GM18526 (cell line): ENCODE data around the gene D2HGDH.

Experiments
- POLR2A ChIP-seq: IDR thresholded peaks from 3 replicates; pipeline ENCODE4 v1.6.1; 2011; ENCODE audit not compliant: insufficient read length; ENCODE audit errors: extremely low read depth

D2HGDH gene

DNA sequence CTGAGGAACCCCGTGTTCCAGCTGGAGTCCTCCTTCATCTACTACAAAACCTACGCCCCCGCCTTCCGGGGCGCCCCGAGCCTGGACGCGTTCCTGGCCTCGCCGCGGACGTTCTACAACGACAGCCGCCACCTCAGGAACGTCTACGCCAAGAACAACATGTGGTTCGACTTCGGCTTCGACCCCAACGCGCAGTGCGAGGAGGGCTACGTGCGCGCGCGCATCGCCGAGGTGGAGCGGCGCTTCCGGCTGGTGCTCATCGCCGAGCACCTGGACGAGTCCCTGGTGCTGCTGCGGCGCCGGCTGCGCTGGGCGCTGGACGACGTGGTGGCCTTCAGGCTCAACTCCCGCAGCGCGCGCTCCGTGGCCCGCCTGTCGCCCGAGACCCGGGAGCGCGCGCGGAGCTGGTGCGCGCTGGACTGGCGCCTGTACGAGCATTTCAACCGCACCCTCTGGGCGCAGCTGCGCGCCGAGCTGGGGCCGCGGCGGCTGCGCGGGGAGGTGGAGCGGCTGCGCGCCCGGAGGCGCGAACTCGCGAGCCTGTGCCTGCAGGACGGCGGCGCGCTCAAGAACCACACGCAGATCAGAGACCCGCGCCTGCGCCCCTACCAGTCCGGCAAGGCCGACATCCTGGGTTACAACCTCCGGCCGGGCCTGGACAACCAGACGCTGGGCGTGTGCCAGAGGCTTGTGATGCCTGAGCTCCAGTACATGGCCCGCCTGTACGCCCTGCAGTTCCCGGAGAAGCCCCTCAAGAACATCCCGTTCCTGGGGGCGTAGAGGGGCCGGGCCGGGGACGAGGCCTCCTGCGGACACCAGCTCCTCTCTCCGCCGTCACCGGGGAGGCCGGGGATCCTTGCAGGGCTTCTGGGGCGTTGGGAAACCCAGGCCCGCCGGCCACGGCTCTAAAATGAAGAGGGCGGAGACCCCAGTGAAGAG is 69.2 kb downstream of the D2HGDH start:
- TF ChIP-seq POLR2A, result no peak

DNA sequence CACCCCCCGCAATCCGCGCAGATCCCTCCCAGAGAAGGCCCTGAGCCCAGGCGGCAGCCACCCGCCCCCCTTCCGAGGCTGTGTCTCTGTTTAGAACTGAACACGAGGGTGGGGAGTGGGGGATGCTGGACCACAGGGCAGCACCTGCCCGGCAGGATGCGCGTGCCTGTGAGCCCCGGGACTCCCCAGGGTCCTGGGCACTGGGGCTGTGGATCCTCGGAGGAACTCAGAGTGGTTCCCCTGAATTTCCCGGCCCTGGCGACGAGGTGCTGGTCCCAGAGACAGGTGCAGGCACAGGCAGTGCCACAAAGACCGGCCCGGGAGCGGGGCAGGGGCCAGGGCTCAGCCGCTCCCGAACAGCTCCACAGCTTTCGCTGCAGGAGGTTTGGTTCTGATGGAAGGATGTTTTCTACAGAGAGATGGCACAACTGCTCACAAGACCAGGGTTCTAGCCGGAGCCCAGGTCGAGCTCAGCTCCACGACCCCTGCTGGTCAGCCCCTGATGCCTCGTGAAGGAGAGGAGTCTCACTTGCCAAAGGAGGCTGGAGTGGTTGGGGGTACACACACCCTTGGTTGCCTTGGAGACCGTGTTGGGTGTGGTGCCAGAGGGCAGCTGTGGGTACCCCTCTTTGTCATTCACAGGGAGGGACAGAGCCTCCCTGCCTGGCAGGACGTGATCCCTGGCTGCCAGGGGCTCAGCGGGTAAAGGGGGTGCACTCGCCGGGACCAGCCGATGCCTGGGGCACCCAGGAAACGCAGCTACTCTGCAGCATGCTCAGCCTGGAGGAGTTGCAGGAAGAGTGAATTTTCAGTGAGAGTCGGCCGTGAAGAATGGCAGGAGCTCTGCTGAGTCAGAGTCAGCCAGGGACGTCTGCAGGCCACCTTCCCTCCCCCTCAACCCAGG is 70.1 kb downstream of the D2HGDH start:
- TF ChIP-seq POLR2A, result no peak

DNA sequence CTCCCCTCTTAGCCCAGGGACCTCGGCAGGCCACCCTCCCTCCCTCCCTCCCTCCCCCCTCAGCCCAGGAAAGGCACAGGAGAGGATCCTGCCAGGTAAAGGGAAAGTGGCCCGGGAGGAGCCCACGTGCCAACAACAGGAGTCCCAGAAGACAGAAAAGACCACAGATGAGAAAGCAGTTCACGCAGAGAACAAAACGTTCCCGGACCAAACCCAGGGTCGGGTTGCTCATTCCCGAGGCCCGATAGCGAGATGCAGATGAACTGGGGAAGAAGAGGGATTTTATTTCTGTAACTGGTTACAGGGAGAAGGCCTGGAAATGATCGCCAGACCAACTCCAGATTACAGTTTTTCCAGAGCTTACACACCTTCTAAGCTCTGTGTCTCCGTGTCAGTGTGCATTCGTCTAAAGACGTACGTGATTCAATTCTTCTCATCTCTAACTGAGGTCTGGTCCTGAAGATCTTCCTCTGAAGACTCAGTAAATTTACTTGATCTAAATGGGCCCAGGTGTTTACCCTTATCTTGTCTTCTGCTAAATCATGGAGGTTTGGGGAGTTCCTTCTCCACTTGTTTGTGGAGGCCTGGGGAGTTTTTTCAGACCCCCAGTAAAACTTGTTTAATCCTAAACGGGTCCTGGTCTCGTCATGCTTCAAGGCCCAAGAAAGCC is 73.8 kb downstream of the D2HGDH start:
- TF ChIP-seq POLR2A, result no peak

DNA sequence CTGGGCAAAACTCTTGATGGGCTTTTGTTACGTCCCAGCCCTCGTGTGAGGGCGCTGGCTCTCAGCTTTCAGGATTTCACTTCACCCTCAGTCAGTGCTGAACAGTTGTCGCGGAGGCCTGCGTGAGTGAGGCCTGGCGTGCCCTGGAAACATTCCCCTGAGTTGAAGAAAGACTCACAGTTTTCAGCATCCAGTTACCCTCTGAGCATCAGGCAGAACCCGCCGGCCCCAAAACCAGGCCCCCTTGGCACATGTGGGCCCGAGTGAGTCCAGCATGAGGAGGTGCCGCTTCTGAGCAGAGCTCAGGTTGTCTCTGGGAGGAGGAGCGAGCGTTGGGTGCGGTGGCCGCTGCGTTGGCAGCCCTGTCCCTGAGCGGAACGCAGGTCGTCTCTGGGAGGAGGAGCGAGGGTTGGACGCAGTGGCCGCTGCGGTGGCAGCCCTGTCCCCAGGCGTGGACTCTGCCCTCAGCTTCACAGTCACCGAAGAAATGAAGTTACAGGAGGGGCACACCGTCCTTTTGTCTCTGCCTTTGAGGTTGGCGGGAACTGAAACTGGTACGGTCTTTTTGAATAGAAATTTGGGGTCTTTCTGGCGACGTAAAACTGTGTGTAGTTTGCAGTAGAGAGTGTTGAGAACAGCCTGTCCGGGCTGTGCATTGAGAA is 74.4 kb downstream of the D2HGDH start, which contains the start of gene NEU4:
Gene NEU4 (plus strand): TSS at position 473 of the 662 bp plus-strand sequence. CDS start 5,292 bp downstream, outside the sequence.
- TF ChIP-seq POLR2A, result no peak

DNA sequence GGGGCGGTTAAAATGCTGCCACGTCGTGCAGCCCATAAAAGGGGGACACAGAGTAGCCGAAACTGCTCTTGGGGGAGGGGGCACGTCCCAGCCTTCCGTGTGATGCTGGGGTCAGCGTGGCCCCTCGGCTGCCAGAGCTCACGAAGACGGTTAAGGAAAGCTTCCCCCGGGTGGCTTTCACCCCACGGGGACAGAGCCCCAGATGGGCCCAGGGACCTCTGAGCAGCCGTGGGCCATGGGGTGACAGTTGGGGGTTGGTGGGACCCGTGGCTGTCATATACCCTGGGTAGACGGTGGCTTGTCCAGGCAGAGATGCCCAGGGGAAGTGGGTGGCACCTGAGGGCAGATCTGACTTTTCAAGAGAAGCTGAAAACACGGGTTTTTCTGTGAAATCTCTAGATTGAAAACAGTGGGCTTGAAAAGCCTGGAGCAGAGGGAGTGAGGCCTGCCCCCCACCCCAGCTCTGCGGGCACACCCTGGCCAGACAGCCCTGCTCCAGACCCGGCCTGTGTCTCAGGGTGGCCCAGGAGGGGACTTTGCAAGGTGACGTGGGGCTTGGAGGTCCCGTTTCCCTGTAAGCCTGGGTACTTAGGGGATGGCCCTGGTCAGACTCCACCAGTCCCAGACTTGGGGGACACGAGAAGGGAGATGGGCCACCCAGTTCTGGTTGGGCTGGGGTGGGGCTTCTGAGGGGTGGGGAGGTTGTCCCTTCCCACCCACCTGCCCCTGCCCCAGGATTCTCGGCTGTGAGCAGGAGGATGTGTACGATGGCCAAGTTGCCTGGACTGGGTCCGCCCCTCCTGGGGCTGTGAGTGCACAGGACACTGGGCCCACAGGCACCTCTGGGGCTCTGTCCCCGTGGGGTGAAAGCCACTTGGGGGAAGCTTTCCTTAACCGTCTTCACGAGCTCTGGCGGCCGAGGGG is 75.2 kb downstream of the D2HGDH start:
- TF ChIP-seq POLR2A, result no peak

DNA sequence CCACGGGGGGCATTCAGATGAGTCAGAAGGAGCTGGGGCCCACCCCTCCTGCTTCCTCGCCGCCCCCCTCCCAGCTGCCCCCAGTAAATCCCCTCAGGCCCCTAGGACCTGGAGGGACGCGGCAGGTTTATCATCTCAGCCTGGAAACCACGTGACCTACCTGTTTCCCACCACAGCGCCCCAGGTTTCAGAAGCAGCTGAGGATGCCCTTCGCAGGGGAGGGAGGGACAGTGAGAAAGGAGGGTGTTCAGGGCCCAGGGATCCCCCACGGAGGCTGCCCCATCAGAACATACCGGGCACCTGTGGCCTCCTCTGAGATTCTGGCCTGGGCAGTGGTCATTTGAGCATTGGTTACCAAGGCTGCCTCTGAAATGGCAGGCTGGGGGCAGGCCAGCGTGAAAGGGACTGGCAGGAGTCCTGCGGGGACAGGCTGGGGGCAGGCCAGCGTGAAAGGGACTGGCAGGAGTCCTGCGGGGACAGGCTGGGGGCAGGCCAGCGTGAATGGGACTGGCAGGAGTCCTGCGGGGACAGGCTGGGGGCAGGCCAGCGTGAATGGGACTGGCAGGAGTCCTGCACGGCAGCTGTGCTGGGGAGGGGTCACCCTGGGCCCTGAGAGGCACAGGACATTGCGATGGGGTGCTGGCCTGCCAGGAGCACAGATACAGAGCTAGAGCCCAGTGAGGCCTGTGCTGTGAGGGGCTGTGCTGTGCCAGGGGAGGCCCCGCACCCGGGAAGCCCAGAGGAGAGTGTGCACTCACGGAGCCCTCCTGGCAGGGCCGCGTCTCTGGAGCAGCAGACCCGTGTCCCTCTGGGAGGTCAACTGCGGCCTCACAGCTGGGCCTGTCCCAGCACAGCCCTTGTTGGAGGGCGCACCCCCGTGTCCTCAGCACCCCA is 76.1 kb downstream of the D2HGDH start:
- TF ChIP-seq POLR2A, result no peak

DNA sequence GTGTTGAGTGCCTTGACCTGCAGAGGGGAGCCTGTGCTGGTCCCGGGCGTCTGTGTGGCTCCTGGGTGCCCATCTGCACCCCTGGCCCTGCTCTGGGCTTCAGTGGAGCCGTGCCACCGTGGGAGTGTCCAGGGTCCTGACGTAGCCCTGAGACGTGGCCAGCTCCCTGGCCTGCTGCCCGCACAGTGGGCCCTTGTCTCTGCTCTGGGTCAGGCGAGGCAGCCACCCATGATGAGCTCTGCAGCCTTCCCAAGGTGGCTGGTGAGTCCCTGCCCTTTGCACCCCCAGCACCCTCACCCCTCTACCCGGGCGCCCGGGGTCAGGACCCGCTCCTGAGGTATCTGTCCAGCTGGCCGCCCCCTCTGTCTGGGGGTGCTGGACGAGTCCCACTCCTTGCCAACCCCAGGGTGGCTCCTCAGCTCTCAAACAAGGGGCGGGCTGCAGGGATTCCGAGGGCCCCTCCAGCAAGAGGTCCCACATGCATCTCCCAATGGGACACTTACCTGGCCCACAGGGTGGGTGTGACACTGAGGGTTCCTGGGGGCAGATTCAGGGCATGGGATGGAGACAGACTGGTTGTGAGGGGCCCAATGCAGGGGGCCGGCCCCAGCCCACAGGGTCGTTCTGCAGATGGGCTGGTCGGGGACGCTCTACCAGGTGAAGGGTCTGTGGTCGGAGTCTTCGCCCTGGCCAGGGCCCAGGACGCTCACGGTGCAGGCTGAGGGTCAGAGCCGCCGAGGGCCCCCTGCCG is 76.9 kb downstream of the D2HGDH start:
- no peak for TF ChIP-seq POLR2A

DNA sequence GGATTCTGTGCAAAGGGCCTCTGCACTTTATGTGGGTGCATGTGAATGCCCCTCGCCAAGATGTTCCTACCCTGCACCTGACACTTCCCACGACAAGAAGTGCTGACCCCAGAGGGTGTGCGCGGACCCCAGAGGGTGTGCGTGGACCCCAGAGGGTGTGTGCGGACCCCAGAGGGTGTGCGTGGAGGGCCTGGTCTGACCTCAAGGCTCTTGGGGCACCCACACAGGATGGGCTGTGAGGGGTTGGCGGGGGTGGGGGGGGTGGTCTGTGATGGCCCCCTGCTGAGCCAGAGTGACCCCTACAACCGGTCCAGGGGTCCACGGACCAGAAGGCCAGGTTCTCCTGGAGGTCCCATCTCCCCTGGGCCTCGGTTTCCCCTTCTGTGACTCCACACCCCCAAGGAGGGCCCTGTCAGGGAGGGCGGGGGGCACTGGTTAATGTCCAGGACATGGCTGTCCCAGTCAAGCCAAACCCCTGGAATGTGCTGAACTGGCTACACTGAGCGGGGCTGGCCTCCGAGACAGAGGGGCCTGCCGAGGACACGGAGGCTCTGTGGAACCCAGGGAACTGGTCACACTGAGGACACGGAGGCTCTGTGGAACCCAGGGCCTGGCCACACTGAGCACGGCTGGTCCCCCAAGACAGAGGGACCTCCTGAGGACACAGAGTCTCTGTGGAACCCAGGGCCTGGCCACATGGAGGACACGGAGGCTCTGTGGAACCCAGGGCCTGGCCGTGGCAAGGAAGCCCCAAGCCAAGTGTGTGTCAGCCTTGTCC is 77.7 kb downstream of the D2HGDH start:
- no peak for TF ChIP-seq POLR2A

DNA sequence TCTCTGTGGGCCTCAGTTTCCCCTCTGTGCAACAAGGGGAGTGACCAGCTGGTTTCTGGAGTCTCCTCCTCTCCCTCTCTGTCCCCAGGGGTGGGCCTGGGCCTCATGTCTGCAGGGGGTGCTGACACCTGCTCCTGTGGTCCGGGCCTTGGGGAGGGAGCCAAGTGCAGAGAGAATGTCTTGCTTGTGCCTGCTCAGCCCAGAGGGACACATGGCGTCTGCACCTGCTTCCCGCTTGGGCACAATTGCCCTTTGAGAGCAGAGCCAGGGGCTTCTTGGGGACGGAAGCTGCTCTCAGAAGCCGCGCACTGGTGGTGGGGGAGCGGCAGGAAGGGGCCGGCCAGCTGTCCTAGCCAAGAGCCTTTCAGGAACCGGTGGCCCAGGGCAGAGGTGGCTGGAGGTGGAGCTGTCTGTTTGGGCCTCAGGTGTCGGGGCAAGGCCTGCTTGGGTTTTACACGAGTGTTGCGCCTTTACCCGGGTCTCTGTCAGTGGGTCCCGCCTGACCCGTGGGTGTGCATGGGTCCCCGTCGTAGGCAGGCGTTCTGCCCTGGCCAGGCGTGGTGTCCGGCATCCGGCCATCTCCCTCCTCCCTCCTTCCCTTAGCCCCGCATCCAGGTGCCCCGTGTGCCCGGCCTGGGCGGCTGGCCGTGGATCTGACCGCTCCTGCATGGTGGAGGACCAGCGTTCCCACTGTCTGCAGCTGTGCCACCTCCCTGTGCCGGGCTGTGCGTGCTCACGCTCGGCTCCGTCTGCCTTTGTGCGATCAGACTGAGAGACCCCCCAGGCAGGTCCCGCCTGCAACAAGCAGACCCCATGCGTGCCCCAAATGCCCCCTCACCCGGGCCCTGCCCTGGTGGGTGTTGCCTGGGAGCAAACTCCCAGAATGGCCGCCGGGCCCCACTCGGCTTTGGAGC is 78.6 kb downstream of the D2HGDH start:
- no peak for TF ChIP-seq POLR2A

DNA sequence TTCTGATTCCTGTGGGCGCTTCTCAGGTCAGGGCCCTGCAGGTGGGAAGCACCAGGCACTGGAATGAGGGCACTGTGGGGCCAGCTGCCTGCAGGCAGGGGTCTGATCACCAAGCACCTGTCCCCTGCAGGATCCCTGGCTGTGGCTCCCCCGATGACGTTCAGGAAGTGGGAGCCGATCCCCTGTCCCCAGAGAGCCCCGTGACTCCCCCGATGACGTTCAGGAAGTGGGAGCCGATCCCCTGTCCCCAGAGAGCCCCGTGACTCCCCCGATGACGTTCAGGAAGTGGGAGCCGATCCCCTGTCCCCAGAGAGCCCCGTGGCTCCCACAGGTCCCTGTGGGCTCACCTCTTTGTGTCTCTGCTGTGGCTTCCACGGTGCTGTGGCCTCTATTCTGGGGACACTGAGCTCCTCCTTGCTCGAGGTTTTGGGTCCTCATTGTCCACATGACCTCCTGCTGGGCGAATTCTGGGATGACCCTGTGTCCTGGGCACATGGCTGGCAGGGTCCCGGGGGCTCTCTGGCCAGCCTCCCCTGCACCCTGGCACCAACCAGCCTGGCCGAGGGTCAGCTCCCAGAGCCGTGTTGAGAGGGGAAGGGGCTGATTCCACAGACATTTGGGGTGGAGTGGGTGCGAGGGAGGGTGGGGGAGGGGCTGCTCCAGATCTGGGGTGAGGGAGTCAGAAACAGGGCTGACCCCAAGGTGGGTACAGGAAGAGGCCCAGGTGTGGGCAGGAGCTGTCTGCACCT is 79.4 kb downstream of the D2HGDH start:
- TF ChIP-seq POLR2A, result no peak

DNA sequence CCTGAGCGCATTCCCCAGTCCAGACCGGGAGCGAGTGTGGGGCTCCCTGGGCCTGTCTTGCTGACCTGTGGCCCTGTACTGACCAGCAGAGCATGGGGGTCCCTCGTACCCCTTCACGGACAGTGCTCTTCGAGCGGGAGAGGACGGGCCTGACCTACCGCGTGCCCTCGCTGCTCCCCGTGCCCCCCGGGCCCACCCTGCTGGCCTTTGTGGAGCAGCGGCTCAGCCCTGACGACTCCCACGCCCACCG is 79.9 kb downstream of the D2HGDH start:
- TF ChIP-seq POLR2A, result no peak
